CD4-positive, alpha-beta memory T cell (primary cell): ENCODE results near the gene SH3BP2. TPM values are rescaled to one million over a fixed set of nuclear protein-coding genes. Genes with fewer than 3 reads are reported as not detected.

Experiments used
- CTCF ChIA-PET: fragments of 350-600 bp; sonication (Branson Sonifier 250); formaldehyde crosslinking; loops from one replicate; lab custom pipeline; 2021; ENCODE audit warnings: inconsistent platforms; ENCODE audit not compliant: partially characterized antibody; lab: Charles Lee
- POLR2A ChIA-PET: fragments of 350-600 bp; sonication (Branson Sonifier 250); formaldehyde crosslinking; loops from one replicate; lab custom pipeline; 2021; ENCODE audit not compliant: partially characterized antibody; lab: Charles Lee
- DNase-seq, 5 donors: peaks; one replicate each; pipeline versions ENCODE4 v3.0.0 to v3.0.0-alpha.2; 2020 to 2022; ENCODE audit warnings: mixed read lengths in 1 of 5
- H3K27ac ChIP-seq: one replicate; pipeline ENCODE4 v1.7.0; 2013; ENCODE audit warnings: low read depth, low read length
- H3K27me3 ChIP-seq: 2 replicates; pipeline ENCODE4 v1.7.0; 2013; ENCODE audit warnings: mild to moderate bottlenecking, low read length, moderate library complexity; ENCODE audit not compliant: insufficient read depth
- H3K36me3 ChIP-seq: 2 replicates; pipeline ENCODE4 v1.7.0; 2013; ENCODE audit warnings: mild to moderate bottlenecking, low read length, moderate library complexity; ENCODE audit not compliant: insufficient read depth
- H3K4me1 ChIP-seq: 2 replicates; pipeline ENCODE4 v1.7.0; 2013; ENCODE audit warnings: mild to moderate bottlenecking, low read length, moderate library complexity; ENCODE audit not compliant: insufficient read depth
- H3K4me3 ChIP-seq, 2 donors: one replicate each; pipeline ENCODE4 v1.7.0; 2013; ENCODE audit warnings: low read length in 2 of 2, mild to moderate bottlenecking in 1 of 2
- H3K9me3 ChIP-seq, 2 donors: one replicate each; pipeline ENCODE4 v1.7.0; 2013; ENCODE audit warnings: low read length in 2 of 2, control low read depth in 1 of 2; ENCODE audit not compliant: control insufficient read depth in 1 of 2
- H3K27ac Mint-ChIP-seq, 7 donors: one replicate each; pipeline ENCODE4 v1.8.0; 2020 to 2021; ENCODE audit warnings: mixed read lengths in 7 of 7, mild to moderate bottlenecking in 6 of 7, inconsistent platforms in 3 of 7, moderate library complexity in 3 of 7
- H3K27me3 Mint-ChIP-seq, 2 donors: one replicate each; pipeline ENCODE4 v1.8.0; 2020 to 2021; ENCODE audit warnings: mixed read lengths in 2 of 2
- H3K36me3 Mint-ChIP-seq, 2 donors: one replicate each; pipeline ENCODE4 v1.8.0; 2020 to 2021; ENCODE audit warnings: mixed read lengths in 2 of 2, inconsistent platforms in 1 of 2, mild to moderate bottlenecking in 1 of 2
- H3K4me1 Mint-ChIP-seq, 4 donors: one replicate each; pipeline ENCODE4 v1.8.0; 2020 to 2021; ENCODE audit warnings: mixed read lengths in 4 of 4, mild to moderate bottlenecking in 1 of 4
- H3K4me3 Mint-ChIP-seq, 8 donors: one replicate each; pipeline ENCODE4 v1.8.0; 2020 to 2021; ENCODE audit warnings: mixed read lengths in 8 of 8, mild to moderate bottlenecking in 7 of 8, moderate library complexity in 6 of 8, inconsistent platforms in 3 of 8
- H3K9me3 Mint-ChIP-seq, 8 donors: one replicate each; pipeline ENCODE4 v1.8.0; 2020 to 2021; ENCODE audit warnings: mixed read lengths in 8 of 8, mild to moderate bottlenecking in 5 of 8, inconsistent platforms in 3 of 8, moderate library complexity in 1 of 8
- intact Hi-C: fragments of 100-400 bp; cut with micrococcal nuclease; formaldehyde crosslinking; loops from one replicate; pipeline ENCODE4 v1.15.1; 2023
- polyA plus RNA-seq, 2 donors: library from polyadenylated mRNA; unstranded; fragments of 300-500 nt; fragmentation: Illumina TruSeq; gene quantifications; one replicate each; pipeline ENCODE4 v1.2.3, GENCODE V29; 2021
- total RNA-seq, 2 experiments: library from RNA; stranded (reverse); gene quantifications; one replicate each; pipeline ENCODE4 v1.2.3, GENCODE V29; 2021

SH3BP2 gene
- total and polyA plus RNA-seq, 4 experiments from 2014 or later, result 3.8 to 44.3 (median 27.1) TPM

DNA sequence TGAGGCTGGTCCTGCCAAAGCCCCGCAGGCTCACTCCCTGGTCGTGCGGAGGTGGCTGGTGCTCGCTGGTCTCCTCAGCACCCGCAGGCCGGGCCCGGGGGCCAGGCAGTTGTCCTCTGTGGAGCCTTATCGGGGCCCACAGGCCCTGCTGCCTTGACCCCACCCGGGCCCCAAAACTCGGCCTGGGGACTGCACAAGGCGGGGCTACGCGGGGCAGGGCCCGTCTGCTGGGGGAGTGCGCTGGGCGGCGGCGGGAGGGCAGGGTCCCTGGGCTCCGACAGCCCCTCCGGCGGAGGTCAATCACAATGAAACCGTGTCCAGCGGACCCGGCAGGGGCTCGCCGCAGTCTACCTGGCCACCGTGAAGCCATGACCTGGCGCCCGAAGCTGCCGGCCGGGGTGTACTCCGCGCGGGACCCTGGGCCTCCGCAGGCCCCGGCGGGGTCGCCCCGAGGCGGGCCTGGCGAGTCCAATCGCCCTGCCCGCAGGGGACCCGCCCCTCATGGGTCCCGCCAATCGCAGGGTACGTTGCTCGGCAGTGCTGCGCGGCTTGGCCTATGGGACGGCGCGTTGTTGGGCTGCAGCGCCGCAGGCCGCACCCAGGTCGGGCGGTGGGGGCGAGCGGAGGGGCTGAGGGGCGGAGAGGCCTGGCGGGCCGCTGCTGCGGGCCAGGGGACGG is 50.5 kb downstream of the SH3BP2 start, which contains the start of gene ADD1:
ADD1 (plus strand) TSS at position 582 of the 678 bp plus-strand sequence. CDS start 32,072 bp downstream, outside the sequence.
- intact Hi-C loops, result loop anchor here (1.0 to 5.0 kb wide), 3 partner anchors 86 to 120 kb away; partner anchors contain the start of genes GRK4, NOP14 and TNIP2
- CTCF ChIA-PET, result no interaction called here

DNA sequence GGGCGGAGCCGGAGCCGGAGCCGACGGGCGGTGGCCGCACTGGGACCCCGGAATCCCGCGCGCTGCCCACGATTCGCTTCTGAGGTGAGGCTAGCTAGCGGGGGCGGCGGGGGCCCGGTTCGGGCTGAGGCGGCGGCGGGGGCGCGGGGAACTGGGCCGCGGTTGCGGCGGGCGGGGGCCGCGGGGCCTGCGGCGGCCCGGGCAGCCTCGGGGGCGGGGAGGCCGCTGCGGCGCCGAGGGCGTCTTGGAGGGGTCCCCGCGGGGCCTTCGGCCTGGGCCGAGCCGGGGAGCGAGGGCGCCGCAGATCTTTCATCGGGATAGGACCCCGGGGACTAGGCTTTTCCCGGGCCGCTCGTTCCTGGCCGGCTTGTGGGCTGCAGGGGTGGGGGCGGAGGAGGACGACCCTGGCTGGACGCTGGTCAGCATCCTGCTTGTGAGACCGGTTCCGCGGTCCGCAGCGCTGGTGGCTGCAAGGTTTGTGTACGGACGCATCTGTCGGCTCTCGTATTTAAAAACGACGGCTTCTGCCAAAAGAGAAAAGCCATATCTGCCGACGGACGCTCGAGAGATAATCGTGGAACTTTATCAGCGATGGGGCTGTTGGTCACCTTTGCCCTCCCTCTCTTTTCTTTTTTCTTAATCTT is 51.2 kb downstream of the SH3BP2 start:
- ChIA-PET POLR2A (interaction anchor here (0.6 to 2.9 kb wide), 16 partner anchors 9 to 307 kb away, joined by 3 to 15 read pairs (median 4); partner anchors contain the start of genes GRK4 and NOP14), CTCF (interaction anchor here (2.2 kb wide), 1 partner anchor 81 kb away, joined by 9 read pairs; no protein-coding TSS in a partner anchor)
- H3K4me1 ChIP-seq, result peaks cover 71% of the 10 kb centered on the region
- intact Hi-C loops, result loop anchor here (1.0 to 5.0 kb wide), 3 partner anchors 87 to 119 kb away; partner anchors contain the start of genes GRK4, NOP14 and TNIP2
- peak overlapping the region; percentile 84 for H3K27ac ChIP-seq
- peak overlapping the region; percentile 72 to 81 for H3K4me3 ChIP-seq
- H3K27ac Mint-ChIP-seq, result peak overlapping the region; percentile 93 to 97 (median 95)
- H3K9me3 Mint-ChIP-seq, result peaks cover 0 to 1% (median 0%) of the 10 kb centered on the region in 8 donors
- H3K27me3 Mint-ChIP-seq, result no peaks in the 10 kb centered on the region
- H3K4me1 Mint-ChIP-seq, result peaks cover 38 to 72% (median 46%) of the 10 kb centered on the region in 4 donors
- DNase-seq, result peak in 1 of 5 donors; percentile 20
- peaks cover 4 to 6% of the 10 kb centered on the region in 2 donors for H3K36me3 Mint-ChIP-seq
- H3K27me3 ChIP-seq, result no peaks in the 10 kb centered on the region
- H3K4me3 Mint-ChIP-seq, result peak overlapping the region; percentile 90 to 98 (median 94)
- no peaks in the 10 kb centered on the region for H3K9me3 ChIP-seq
- no peaks in the 10 kb centered on the region for H3K36me3 ChIP-seq

More for the DNA sequence above, 50.5 kb downstream of the SH3BP2 start, which contains the start of gene ADD1:
- Mint-ChIP-seq H3K27me3 (no peaks in the 10 kb centered on the region), H3K36me3 (peaks cover 4 to 6% of the 10 kb centered on the region in 2 donors), H3K27ac (peak within 1 kb of the TSS; percentile 93 to 97 (median 95)), H3K9me3 (peaks cover 0 to 1% (median 0%) of the 10 kb centered on the region in 8 donors), H3K4me3 (peak within 1 kb of the TSS; percentile 90 to 98 (median 94)), H3K4me1 (peaks cover 37 to 72% (median 45%) of the 10 kb centered on the region in 4 donors)
- Histone ChIP-seq H3K4me1 (peaks cover 71% of the 10 kb centered on the region), H3K9me3 (no peaks in the 10 kb centered on the region), H3K36me3 (no peaks in the 10 kb centered on the region), H3K4me3 (peak within 1 kb of the TSS; percentile 72 to 81), H3K27ac (peak within 1 kb of the TSS; percentile 84), H3K27me3 (no peaks in the 10 kb centered on the region)
- DNase-seq, result peak; percentile 87 to 99 (median 93)
- POLR2A ChIA-PET, result interaction anchor here (0.6 to 2.9 kb wide), 12 partner anchors 9 to 120 kb away, joined by 3 to 15 read pairs (median 4); partner anchors contain the start of genes GRK4 and NOP14

DNA sequence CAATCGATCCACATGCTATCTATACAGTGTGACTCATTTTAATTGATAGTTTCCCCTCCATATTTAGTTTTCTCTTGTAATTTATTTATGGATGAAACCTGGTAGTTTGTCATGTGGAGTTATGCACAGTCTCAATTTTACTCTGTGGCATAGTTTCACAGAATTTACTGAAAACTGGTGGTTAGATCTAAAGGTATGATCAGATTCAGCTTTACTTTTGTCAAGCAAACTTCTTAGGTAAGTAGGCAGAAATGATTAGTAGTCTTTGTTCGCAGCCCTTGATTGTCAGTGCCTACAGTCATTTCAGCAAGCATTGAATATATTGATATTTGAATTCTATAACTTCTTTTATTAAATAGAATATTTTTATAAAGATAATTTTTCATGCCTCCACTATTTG is 53.3 kb downstream of the SH3BP2 start:
- Histone ChIP-seq H3K4me3 (no peak overlapping the region), H3K36me3 (no peaks in the 10 kb centered on the region), H3K27me3 (no peaks in the 10 kb centered on the region), H3K9me3 (no peaks in the 10 kb centered on the region), H3K4me1 (peaks cover 73% of the 10 kb centered on the region), H3K27ac (no peak overlapping the region)
- ChIA-PET POLR2A (interaction anchor here (1.1 kb wide), 1 partner anchor 32 kb away, joined by 3 read pairs; no protein-coding TSS in a partner anchor), CTCF (interaction anchor here (1.1 to 2.2 kb wide), 2 partner anchors 16 to 83 kb away, joined by 5 to 9 read pairs; no protein-coding TSS in a partner anchor)
- H3K9me3 Mint-ChIP-seq, result peaks cover 0 to 1% (median 0%) of the 10 kb centered on the region in 8 donors
- H3K4me1 Mint-ChIP-seq, result peaks cover 46 to 78% (median 62%) of the 10 kb centered on the region in 4 donors
- no peaks in the 10 kb centered on the region for H3K27me3 Mint-ChIP-seq
- H3K27ac Mint-ChIP-seq, result peak overlapping the region in 5 of 7 donors; percentile 49 to 95 (median 66)
- H3K4me3 Mint-ChIP-seq, result peak overlapping the region in 7 of 8 donors; percentile 88 to 98 (median 93)
- no peak for DNase-seq
- H3K36me3 Mint-ChIP-seq, result peaks cover 0 to 6% of the 10 kb centered on the region in 2 donors
- intact Hi-C loops, result no loop called here

DNA sequence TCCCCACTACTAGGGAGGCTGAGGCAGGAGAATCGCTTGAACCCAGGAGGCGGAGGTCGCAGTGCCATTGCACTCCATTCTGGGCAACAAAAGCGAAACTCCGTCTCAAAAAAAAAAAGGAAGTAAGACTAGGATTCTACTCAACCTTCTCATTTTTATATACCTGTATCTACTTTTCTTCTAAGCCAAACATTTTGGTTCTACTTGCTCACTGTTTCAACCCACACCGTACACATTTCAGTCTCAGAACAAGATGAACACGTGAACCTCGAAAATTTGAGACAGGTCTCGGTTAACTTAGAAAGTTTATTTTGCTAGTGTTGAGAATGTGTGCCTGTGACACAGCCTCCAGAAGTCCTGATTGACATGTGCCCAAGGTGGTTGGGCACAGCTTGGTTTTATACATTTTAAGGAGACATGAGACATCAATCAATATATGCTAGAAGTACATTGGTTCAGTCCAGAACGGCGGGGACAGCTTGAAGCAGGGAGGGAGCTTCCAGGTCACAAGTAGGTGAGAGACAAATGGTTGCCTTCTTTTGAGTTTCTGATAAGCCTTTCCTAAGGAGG is 54.5 kb downstream of the SH3BP2 start:
- Histone ChIP-seq H3K36me3 (no peaks in the 10 kb centered on the region), H3K27ac (no peak overlapping the region), H3K4me3 (no peak overlapping the region), H3K9me3 (no peaks in the 10 kb centered on the region), H3K4me1 (peaks cover 82% of the 10 kb centered on the region), H3K27me3 (no peaks in the 10 kb centered on the region)
- Mint-ChIP-seq H3K4me3 (peak overlapping the region in 3 of 8 donors; percentile 31 to 74 (median 37)), H3K27me3 (no peaks in the 10 kb centered on the region), H3K9me3 (peaks cover 0 to 1% (median 0%) of the 10 kb centered on the region in 8 donors), H3K4me1 (peaks cover 51 to 85% (median 70%) of the 10 kb centered on the region in 4 donors), H3K27ac (peak overlapping the region in 6 of 7 donors; percentile 9 to 85 (median 65)), H3K36me3 (peaks cover 0 to 6% of the 10 kb centered on the region in 2 donors)
- no peak for DNase-seq
- intact Hi-C loops, result no loop called here
- ChIA-PET CTCF (interaction anchor here (1.1 kb wide), 1 partner anchor 15 kb away, joined by 5 read pairs; no protein-coding TSS in a partner anchor), POLR2A (interaction anchor here (1.1 to 1.2 kb wide), 2 partner anchors 12 to 31 kb away, joined by 3 to 6 read pairs; no protein-coding TSS in a partner anchor)

DNA sequence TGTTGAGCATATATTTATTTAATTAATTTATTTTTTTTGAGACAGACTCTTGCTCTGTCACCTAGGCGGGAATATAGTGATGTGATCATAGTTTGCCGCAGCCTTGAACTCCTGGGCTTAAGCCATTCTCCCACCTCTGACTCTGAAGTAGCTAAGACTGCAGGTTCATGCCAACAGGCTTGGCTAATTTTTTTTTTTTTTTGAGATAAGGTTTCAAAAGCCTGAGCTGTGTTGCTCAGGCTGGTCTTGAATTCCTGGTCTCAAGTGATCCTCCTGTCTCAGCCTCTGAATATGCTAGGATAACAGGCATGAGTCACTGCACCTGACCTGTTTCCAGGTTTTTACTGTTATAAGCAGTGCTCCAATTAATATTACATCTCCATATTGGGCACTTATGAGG is 55.6 kb downstream of the SH3BP2 start:
- no peaks in the 10 kb centered on the region for H3K27me3 ChIP-seq
- no peaks in the 10 kb centered on the region for H3K36me3 ChIP-seq
- Mint-ChIP-seq H3K4me3 (peak overlapping the region in 1 of 8 donors; percentile 14), H3K4me1 (peaks cover 48 to 83% (median 68%) of the 10 kb centered on the region in 4 donors), H3K27ac (peak overlapping the region in 3 of 7 donors; percentile 25 to 69 (median 27)), H3K9me3 (peaks cover 0 to 1% (median 0%) of the 10 kb centered on the region in 8 donors), H3K36me3 (peaks cover 0 to 9% of the 10 kb centered on the region in 2 donors), H3K27me3 (no peaks in the 10 kb centered on the region)
- H3K9me3 ChIP-seq, result no peaks in the 10 kb centered on the region
- peaks cover 85% of the 10 kb centered on the region for H3K4me1 ChIP-seq
- no peak for DNase-seq
- intact Hi-C loops, result no loop called here
- no peak overlapping the region for H3K27ac ChIP-seq
- POLR2A ChIA-PET, result no interaction called here
- H3K4me3 ChIP-seq, result no peak overlapping the region
- CTCF ChIA-PET, result interaction anchor here (0.7 to 0.8 kb wide), 2 partner anchors 9 to 24 kb away, joined by 3 to 4 read pairs; no protein-coding TSS in a partner anchor
